ENCODE measurements around the gene EFNB2. TPM values are rescaled to one million over a fixed set of nuclear protein-coding genes. Genes with fewer than 3 reads are reported as not detected.
A peak's percentile ranks its signal among the peaks of the same experiment; 100 is the strongest.

EFNB2 gene
- total and polyA plus RNA-seq, 2 of the 13 experiments (the other 11 are each of a cell fraction or from before 2014, with no cell fraction given): 0.11 to 0.20 TPM

- TF ChIP-seq, protein P1, sequence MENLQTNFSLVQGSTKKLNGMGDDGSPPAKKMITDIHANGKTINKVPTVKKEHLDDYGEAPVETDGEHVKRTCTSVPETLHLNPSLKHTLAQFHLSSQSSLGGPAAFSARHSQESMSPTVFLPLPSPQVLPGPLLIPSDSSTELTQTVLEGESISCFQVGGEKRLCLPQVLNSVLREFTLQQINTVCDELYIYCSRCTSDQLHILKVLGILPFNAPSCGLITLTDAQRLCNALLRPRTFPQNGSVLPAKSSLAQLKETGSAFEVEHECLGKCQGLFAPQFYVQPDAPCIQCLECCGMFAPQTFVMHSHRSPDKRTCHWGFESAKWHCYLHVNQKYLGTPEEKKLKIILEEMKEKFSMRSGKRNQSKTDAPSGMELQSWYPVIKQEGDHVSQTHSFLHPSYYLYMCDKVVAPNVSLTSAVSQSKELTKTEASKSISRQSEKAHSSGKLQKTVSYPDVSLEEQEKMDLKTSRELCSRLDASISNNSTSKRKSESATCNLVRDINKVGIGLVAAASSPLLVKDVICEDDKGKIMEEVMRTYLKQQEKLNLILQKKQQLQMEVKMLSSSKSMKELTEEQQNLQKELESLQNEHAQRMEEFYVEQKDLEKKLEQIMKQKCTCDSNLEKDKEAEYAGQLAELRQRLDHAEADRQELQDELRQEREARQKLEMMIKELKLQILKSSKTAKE (CRISPR knock-in tag; IDR thresholded peaks at IDR 0.05; ENCODE audit: borderline replicate concordance): no peak
- TF ChIP-seq ASH2L (IDR thresholded peaks at IDR 0.05; ENCODE audit: insufficient read length, low read depth, low read length): peak; percentile 97
- TF ChIP-seq KDM2A (CRISPR knock-in tag; IDR thresholded peaks at IDR 0.05; ENCODE audit: borderline replicate concordance, low read depth): peak; percentile 80; the same call in 1 of the 2 replicates
- 0 out of 2 replicates have a peak, but pooled peaks have one; percentile 68 for TF ChIP-seq ZNF431 (CRISPR knock-in tag; IDR thresholded peaks at IDR 0.05; ENCODE audit: borderline replicate concordance, low read depth)
- peak; percentile 37; the same call in 1 of the 2 replicates for TF ChIP-seq ARNTL (CRISPR knock-in tag; IDR thresholded peaks at IDR 0.05)
- TF ChIP-seq MAZ (IDR thresholded peaks at IDR 0.05; ENCODE audit: borderline replicate concordance, low read depth, low read length): no peak
- TF ChIP-seq MAZ (CRISPR knock-in tag; IDR thresholded peaks at IDR 0.05; ENCODE audit: low read depth): 0 out of 2 replicates have a peak, but pooled peaks have one; percentile 28
- TF ChIP-seq TARDBP (CRISPR knock-in tag; IDR thresholded peaks at IDR 0.05): peak; percentile 29
- TF ChIP-seq YEATS4 (CRISPR knock-in tag; IDR thresholded peaks at IDR 0.05; ENCODE audit: borderline replicate concordance): peak; percentile 69; the same call in 1 of the 2 replicates
- TF ChIP-seq, protein P2, sequence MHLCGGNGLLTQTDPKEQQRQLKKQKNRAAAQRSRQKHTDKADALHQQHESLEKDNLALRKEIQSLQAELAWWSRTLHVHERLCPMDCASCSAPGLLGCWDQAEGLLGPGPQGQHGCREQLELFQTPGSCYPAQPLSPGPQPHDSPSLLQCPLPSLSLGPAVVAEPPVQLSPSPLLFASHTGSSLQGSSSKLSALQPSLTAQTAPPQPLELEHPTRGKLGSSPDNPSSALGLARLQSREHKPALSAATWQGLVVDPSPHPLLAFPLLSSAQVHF (CRISPR knock-in tag; IDR thresholded peaks at IDR 0.05): peak; percentile 42; the same call in 1 of the 2 replicates
- TF ChIP-seq ZNF850 (CRISPR knock-in tag; conservative IDR thresholded peaks at IDR 0.05): no peak
- peak; percentile 29; the same call in 1 of the 2 replicates for TF ChIP-seq KDM4B (CRISPR knock-in tag; IDR thresholded peaks at IDR 0.05)
- TF ChIP-seq IKZF4 (CRISPR knock-in tag; IDR thresholded peaks at IDR 0.05; ENCODE audit: borderline replicate concordance, low read depth, not compliant biosample characterization): peak; percentile 73
- no peak for TF ChIP-seq ZNF724P (CRISPR knock-in tag; IDR thresholded peaks at IDR 0.05; ENCODE audit: borderline replicate concordance)
- peak; percentile 81 for TF ChIP-seq GABPB1 (CRISPR knock-in tag; IDR thresholded peaks at IDR 0.05)
- TF ChIP-seq IRX3 (CRISPR knock-in tag; IDR thresholded peaks at IDR 0.05; ENCODE audit: borderline replicate concordance, low read depth): 0 out of 2 replicates have a peak, but pooled peaks have one; percentile 6
- TF ChIP-seq CBX2 (IDR thresholded peaks at IDR 0.05; ENCODE audit: low read depth, low read length): no peak
- no peak for TF ChIP-seq CBX2 (CRISPR knock-in tag; IDR thresholded peaks at IDR 0.05; ENCODE audit: low read depth)
- TF ChIP-seq RAD21 (CRISPR knock-in tag; IDR thresholded peaks at IDR 0.05): peak; percentile 38
- TF ChIP-seq NCOA1 (CRISPR knock-in tag; IDR thresholded peaks at IDR 0.05): no peak
- TF ChIP-seq SSRP1 (CRISPR knock-in tag; IDR thresholded peaks at IDR 0.05): no peak
- TF ChIP-seq, protein P3, sequence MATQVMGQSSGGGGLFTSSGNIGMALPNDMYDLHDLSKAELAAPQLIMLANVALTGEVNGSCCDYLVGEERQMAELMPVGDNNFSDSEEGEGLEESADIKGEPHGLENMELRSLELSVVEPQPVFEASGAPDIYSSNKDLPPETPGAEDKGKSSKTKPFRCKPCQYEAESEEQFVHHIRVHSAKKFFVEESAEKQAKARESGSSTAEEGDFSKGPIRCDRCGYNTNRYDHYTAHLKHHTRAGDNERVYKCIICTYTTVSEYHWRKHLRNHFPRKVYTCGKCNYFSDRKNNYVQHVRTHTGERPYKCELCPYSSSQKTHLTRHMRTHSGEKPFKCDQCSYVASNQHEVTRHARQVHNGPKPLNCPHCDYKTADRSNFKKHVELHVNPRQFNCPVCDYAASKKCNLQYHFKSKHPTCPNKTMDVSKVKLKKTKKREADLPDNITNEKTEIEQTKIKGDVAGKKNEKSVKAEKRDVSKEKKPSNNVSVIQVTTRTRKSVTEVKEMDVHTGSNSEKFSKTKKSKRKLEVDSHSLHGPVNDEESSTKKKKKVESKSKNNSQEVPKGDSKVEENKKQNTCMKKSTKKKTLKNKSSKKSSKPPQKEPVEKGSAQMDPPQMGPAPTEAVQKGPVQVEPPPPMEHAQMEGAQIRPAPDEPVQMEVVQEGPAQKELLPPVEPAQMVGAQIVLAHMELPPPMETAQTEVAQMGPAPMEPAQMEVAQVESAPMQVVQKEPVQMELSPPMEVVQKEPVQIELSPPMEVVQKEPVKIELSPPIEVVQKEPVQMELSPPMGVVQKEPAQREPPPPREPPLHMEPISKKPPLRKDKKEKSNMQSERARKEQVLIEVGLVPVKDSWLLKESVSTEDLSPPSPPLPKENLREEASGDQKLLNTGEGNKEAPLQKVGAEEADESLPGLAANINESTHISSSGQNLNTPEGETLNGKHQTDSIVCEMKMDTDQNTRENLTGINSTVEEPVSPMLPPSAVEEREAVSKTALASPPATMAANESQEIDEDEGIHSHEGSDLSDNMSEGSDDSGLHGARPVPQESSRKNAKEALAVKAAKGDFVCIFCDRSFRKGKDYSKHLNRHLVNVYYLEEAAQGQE (IDR thresholded peaks at IDR 0.05; ENCODE audit: borderline replicate concordance in 1 of 2, low read depth in 1 of 2, low read length in 2 of 2): 0 out of 4 replicates have a peak, but pooled peaks of 1 of the 2 experiments have one; percentile 29
Measured at GRCh38 chr13:106567474-106568298, 32.2 kb upstream of the EFNB2 start, which contains the start of gene ARGLU1 (continued).
